ENCODE results near the gene KCNQ1.

Gene KCNQ1

GRCh38 chr11:2809854-2810253 is 365.0 kb downstream of the KCNQ1 start:
- TF ChIP-seq CTCF (IDR thresholded peaks at IDR 0.05; ENCODE audit: insufficient read depth, low read length, poor library complexity, severe bottlenecking) (no peak), EZH2phosphoT487 (conservative IDR thresholded peaks at IDR 0.05; ENCODE audit: low read length) (no peak)
- no peak overlapping the region for H3K27ac ChIP-seq (ENCODE audit: low read depth, low read length)
- no peak overlapping the region for H3K9ac ChIP-seq (ENCODE audit: low read length)
- no peak overlapping the region for H2AFZ ChIP-seq (ENCODE audit: low read depth, low read length, severe bottlenecking)
- no peaks in the 10 kb centered on the region for H3F3A ChIP-seq (ENCODE audit: insufficient read depth)
- no peak overlapping the region for H3K4me3 ChIP-seq (ENCODE audit: insufficient read depth, low read length, poor library complexity, severe bottlenecking)
- H3K79me2 ChIP-seq (ENCODE audit: insufficient read depth, low read length): no peaks in the 10 kb centered on the region
- H3K27me3 ChIP-seq (ENCODE audit: low read length): no peaks in the 10 kb centered on the region
- H3K9me2 ChIP-seq (replicated peaks; ENCODE audit: insufficient read depth, low read length): no peaks in the 10 kb centered on the region
- no peaks in the 10 kb centered on the region for H3K36me3 ChIP-seq (ENCODE audit: low read length)
- no peak overlapping the region for H3K4me2 ChIP-seq (ENCODE audit: low read depth, low read length, poor library complexity, severe bottlenecking)
- no peaks in the 10 kb centered on the region for H3K9me3 ChIP-seq (ENCODE audit: insufficient read depth, low read length)
- H4K20me1 ChIP-seq (ENCODE audit: low read depth, low read length): no peaks in the 10 kb centered on the region

- H2AFZ ChIP-seq (ENCODE audit: low read depth, low read length, severe bottlenecking): no peak overlapping the region
- no peaks in the 10 kb centered on the region for H3F3A ChIP-seq (ENCODE audit: insufficient read depth)
- no peaks in the 10 kb centered on the region for H3K27me3 ChIP-seq (ENCODE audit: low read length)
- no peak overlapping the region for H3K4me3 ChIP-seq (ENCODE audit: insufficient read depth, low read length, poor library complexity, severe bottlenecking)
- no peaks in the 10 kb centered on the region for H3K79me2 ChIP-seq (ENCODE audit: insufficient read depth, low read length)
- no peaks in the 10 kb centered on the region for H3K9me3 ChIP-seq (ENCODE audit: insufficient read depth, low read length)
- TF ChIP-seq CTCF (IDR thresholded peaks at IDR 0.05; ENCODE audit: insufficient read depth, low read length, poor library complexity, severe bottlenecking) (no peak), EZH2phosphoT487 (conservative IDR thresholded peaks at IDR 0.05; ENCODE audit: low read length) (no peak)
- H3K36me3 ChIP-seq (ENCODE audit: low read length): no peaks in the 10 kb centered on the region
- no peak overlapping the region for H3K27ac ChIP-seq (ENCODE audit: low read depth, low read length)
- no peak overlapping the region for H3K9ac ChIP-seq (ENCODE audit: low read length)
- H3K9me2 ChIP-seq (replicated peaks; ENCODE audit: insufficient read depth, low read length): no peaks in the 10 kb centered on the region
- H3K4me2 ChIP-seq (ENCODE audit: low read depth, low read length, poor library complexity, severe bottlenecking): no peak overlapping the region
- no peaks in the 10 kb centered on the region for H4K20me1 ChIP-seq (ENCODE audit: low read depth, low read length)
Observed at GRCh38 chr11:2810411-2811205, 365.8 kb downstream of the KCNQ1 start.

DNA sequence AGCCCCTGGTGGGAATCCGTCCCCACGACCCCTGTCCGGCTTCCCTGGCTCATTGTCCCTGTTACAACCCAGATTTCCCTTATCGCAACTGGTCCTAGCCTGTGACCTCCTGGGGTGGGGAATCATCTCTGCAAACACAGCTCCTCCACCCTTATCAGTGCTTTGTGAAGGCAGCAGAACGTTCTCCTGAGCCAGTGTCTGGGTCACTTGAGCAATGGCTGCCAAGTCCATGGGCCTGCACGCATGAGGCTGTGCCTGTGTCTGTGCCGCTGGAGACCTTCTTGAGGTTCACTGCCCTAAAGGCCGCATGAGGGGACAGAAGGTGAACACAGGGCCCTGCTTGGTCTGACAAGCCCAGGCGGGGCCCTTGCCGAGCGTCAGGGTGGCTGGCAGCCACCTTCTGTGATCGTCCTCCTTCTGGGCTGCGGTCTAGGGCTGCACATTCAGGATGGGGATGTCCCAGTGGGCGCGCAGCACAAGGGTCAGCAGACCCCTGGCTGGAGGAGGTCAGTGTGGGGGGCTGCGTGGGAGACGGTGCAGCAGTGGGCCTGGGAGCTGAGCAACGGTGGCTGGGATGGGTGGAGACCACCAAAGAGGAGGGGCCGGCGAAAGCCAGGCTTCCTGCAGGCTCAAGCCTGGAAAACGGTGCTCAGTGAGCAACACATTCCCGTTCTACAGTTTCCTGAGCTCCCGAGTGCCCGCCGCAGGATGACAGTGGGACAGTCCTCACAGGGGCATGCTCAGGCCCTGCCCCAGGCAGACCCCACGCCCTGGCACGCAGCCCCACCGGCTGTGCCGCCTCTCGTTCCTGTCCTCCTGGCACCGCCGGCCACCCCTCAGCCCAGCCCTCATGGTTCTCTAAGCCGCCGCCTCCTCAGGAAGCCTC is 366.6 kb downstream of the KCNQ1 start:
- no peak overlapping the region for H3K9ac ChIP-seq (ENCODE audit: low read length)
- H3K4me2 ChIP-seq (ENCODE audit: low read depth, low read length, poor library complexity, severe bottlenecking): no peak overlapping the region
- no peak overlapping the region for H3K27ac ChIP-seq (ENCODE audit: low read depth, low read length)

More for the DNA sequence above, 366.6 kb downstream of the KCNQ1 start:
- Histone ChIP-seq H3K36me3 (ENCODE audit: low read length) (no peaks in the 10 kb centered on the region), H3F3A (ENCODE audit: insufficient read depth) (no peaks in the 10 kb centered on the region), H4K20me1 (ENCODE audit: low read depth, low read length) (no peaks in the 10 kb centered on the region), H2AFZ (ENCODE audit: low read depth, low read length, severe bottlenecking) (no peak overlapping the region), H3K4me3 (ENCODE audit: insufficient read depth, low read length, poor library complexity, severe bottlenecking) (no peak overlapping the region), H3K9me3 (ENCODE audit: insufficient read depth, low read length) (no peaks in the 10 kb centered on the region), H3K27me3 (ENCODE audit: low read length) (no peaks in the 10 kb centered on the region), H3K9me2 (replicated peaks; ENCODE audit: insufficient read depth, low read length) (no peaks in the 10 kb centered on the region), H3K79me2 (ENCODE audit: insufficient read depth, low read length) (no peaks in the 10 kb centered on the region)
- TF ChIP-seq CTCF (IDR thresholded peaks at IDR 0.05; ENCODE audit: insufficient read depth, low read length, poor library complexity, severe bottlenecking): no peak
- TF ChIP-seq EZH2phosphoT487 (conservative IDR thresholded peaks at IDR 0.05; ENCODE audit: low read length): no peak
